ENCODE results near the gene RPL34.
"Not testable (repeated sequence)": the region's sequence is repeated elsewhere in the genome, so short reads cannot be mapped to it uniquely, and the experiment has no call there.

The RPL34 gene

DNA sequence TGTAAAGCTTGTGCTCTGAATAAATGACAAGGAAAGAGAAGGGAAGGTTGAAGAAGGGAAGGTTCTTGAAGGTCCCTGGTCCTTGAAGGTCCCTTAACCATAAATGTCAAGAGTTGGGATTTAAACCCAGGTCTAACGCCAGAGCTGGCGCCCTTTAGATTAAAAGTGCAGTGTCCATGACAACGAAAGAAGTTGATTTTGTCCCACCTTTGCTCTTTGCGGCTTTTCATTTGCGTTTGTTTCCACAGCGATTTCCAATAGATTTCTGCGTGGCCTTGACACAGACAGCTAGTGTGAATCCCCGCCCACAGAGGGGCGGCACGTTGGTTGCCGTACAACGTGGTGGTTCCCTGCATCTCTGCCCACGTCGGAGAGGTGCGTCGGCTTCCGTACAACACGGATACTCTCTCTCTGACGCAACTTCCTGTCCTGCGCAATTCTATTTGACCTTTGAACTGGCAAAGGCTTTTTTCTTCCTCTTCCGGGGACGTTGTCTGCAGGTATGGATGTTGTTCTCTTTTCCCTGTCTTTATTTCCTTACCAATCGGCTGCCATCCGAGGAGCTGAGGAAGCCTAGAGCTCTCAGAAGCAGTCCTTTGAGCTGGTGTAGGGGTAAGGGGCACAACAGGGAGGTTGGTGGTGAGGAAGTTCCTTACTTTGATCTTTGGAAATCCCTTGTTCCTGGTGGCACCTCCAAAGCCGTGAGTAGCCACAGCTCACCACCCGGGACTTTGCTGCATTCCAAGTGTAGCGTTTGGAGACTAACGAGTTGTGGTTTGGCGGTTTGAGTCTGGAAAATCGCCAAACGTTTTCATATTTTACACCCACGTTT lies at the start of gene RPL34:
TSS of gene RPL34 (plus strand) at position 476 of the 832 bp plus-strand sequence. CDS start 1,384 bp downstream, outside the sequence.
- peak; percentile 98 for DNase-seq

GRCh38 chr4:108570993-108571569 lies 49.3 kb upstream of the RPL34 start:
- DNase-seq, result no peak

DNA sequence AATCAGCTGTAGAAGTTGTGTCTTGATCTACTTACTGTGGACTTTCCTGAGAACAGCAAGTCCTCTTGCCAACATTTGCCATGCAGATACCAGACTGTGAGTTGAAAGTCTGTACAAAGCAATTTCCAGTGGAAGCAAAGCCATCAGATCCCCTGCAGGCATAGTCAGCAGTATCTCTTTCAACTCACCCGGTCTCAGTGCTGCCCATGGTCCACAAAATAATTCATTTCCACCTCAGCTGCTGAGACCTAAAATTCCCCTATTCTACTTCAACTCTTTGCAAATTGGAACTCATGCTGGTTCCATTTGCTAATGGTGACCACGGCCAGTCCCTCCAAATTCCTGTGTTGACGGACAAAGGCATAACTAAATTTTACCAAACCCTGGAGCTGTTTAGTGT lies 46.0 kb upstream of the RPL34 start:
- no peak for DNase-seq

- no peak for DNase-seq
Measured at GRCh38 chr4:108581083-108581482, 39.3 kb upstream of the RPL34 start.

DNA sequence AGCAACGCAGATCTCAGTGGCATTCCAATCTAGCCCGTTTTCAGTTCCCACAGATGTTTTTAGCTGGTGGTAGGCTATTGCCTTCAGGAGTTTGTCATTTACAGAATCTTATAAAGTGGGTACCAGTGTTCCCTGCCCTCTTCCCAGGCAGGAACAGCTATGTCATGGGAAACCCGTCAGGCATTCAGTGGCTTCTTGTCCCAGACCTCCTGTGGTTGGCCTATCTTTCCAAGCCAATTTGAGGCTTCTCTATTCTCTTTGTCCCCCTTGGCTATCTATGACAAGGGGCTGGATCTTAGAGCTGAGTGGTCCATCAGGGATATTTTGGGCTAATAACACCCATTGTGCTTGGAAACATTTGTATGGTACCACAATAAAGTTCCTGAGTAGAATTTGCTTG lies 33.6 kb upstream of the RPL34 start:
- DNase-seq, result no peak

- no peak for DNase-seq
Measured at GRCh38 chr4:108588878-108589277, 31.5 kb upstream of the RPL34 start.

- DNase-seq, result no peak
Measured at GRCh38 chr4:108589961-108590360, 30.4 kb upstream of the RPL34 start.

- DNase-seq, result no peak
Measured at GRCh38 chr4:108590776-108591175, 29.6 kb upstream of the RPL34 start.

DNA sequence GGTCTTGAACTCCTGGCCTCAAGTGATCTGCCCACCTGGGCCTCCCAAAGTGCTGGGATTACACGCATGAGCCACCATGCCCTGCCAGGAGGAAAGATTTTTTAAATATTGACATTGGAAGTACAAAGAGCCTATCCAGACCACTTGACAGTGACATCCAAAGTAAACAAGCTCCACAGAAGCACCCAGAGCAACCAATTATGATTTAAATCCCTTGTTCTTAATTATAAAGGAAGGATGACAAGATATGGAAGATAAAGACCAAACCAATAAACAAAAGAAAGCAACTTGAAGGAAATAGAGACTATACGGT lies 27.7 kb upstream of the RPL34 start:
- no peak for DNase-seq

GRCh38 chr4:108594296-108594695 lies 26.1 kb upstream of the RPL34 start:
- DNase-seq, result not testable (repeated sequence)

DNA sequence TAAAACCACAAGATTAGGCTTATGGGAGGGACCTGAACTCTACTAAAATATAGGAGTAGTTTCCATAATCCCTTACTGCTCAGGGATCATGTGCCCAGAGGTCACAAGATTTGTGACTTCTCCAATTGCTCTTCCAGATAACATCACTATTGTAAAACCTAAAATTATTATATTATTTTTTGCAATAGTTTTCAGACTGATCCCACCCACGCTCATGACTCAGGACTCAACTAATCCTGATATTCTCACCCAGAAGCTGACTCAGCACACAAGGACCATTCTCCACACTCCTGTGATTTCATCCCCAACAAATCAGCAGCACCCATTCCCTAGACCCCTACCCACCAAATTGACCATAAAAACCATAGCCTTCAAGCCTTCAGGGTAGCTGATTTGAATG lies 24.0 kb upstream of the RPL34 start:
- DNase-seq, result no peak

GRCh38 chr4:108601106-108601505 lies 19.3 kb upstream of the RPL34 start:
- DNase-seq, result no peak

GRCh38 chr4:108601532-108601931 lies 18.8 kb upstream of the RPL34 start:
- DNase-seq, result no peak

- DNase-seq, result no peak
Measured at GRCh38 chr4:108602163-108602562, 18.2 kb upstream of the RPL34 start.

GRCh38 chr4:108607079-108607815 lies 13.1 kb upstream of the RPL34 start:
- no peak for DNase-seq

- DNase-seq, result no peak
Measured at GRCh38 chr4:108611365-108611764, 9.0 kb upstream of the RPL34 start.

- no peak for DNase-seq
Measured at GRCh38 chr4:108612365-108612764, 8.0 kb upstream of the RPL34 start.

DNA sequence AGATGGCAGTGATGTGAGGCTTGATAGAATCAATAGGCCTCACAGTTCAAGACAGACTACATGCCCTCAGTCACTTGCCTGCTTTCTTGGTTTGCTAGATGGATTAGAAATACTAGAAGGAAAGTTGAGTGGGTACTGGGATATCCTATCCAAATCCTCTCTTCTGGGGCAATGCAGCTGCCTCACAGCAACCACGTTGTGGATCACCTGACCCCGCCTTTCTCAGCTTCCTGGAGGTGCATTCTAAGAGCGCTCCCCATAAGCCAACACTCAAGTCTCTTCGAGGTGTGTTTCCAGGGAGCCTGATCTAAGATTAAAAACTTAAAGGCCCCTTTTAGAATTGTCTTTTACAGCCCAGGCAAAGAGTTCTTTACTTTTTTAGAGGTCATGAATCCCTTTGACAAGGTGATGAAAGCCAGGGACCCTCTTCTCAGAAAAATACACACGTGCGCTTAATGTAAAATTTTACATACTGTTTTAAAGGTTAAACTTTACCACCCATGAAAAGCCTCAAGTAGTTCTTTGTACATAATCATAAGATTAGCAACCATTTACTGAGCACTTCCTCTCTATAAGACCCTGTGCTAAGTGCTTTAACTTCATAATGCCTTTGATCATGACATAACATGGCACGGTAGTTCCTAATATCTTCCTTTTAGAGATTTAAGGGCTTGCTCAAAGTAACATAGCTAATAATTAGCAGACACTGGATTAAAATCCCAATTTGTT lies 840 bp upstream of the RPL34 start:
- DNase-seq, result no peak

GRCh38 chr4:108620933-108621905 lies 843 bp downstream of the RPL34 start:
- DNase-seq, result no peak

- no peak for DNase-seq
Measured at GRCh38 chr4:108622022-108622421, 1.6 kb downstream of the RPL34 start.

DNA sequence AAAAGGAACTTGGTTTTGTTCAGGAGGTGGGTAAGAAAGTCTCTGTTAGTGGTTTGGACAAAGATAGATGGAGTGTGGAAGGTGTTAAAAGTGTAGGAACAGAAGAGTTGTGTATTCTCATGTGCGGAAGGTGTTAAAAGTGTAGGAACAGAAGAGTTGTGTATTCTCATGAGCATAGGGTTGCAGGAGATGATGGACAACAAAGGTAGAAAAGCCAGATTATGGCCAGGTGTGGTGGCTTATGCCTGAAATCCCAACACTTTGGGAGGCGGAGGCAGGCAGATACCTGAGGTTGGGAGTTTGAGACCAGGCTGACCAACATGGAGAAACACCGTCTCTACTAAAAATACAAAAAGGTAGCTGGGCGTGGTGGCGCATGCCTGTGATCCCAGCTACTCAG lies 2.5 kb downstream of the RPL34 start:
- DNase-seq, result no peak

Data from KG1 (cell line).